H1 (cell line): ENCODE results near the gene PTPRF.

Experiments used
- ATF2 ChIP-seq: IDR thresholded peaks from 2 replicates; pipeline ENCODE4 v1.6.1; 2012; ENCODE audit warnings: low read length, inconsistent platforms
- CBX8 ChIP-seq: fragments of 300-800, 300-1000 bp; sonication (generic); IDR thresholded peaks from 2 replicates; pipeline ENCODE4 v1.7.1; 2016; ENCODE audit warnings: low read depth, low read length, borderline replicate concordance
- CREB1 ChIP-seq: IDR thresholded peaks from 2 replicates; pipeline ENCODE4 v1.6.1; 2012; ENCODE audit warnings: inconsistent platforms
- CTCF ChIP-seq, 3 experiments: IDR thresholded peaks; 1 replicate in 2 of 3; 2 replicates in 1 of 3; pipeline versions ENCODE4 v1.5.1 to v1.6.1; 2011; ENCODE audit warnings: low read length in 3 of 3, mild to moderate bottlenecking in 3 of 3, inconsistent platforms in 2 of 3, low read depth in 1 of 3, moderate library complexity in 1 of 3; ENCODE audit not compliant: insufficient read depth in 1 of 3; ENCODE audit errors: control extremely low read depth in 1 of 3
- EZH2 ChIP-seq: fragments of 200-600 bp; sonication (generic); IDR thresholded peaks from 2 replicates; pipeline ENCODE4 v1.7.1; 2012; ENCODE audit warnings: low read depth, mild to moderate bottlenecking, moderate library complexity, low read length, inconsistent platforms; ENCODE audit not compliant: severe bottlenecking
- JUN ChIP-seq: IDR thresholded peaks from 2 replicates; pipeline ENCODE4 v1.6.1; 2011; ENCODE audit warnings: low read depth, mild to moderate bottlenecking, improper control_type of control experiment, low read length
- KDM5A ChIP-seq: fragments of 200-600 bp; IDR thresholded peaks from 2 replicates; pipeline ENCODE4 v1.7.1; 2012; ENCODE audit warnings: mild to moderate bottlenecking, low read length, inconsistent platforms, mixed read lengths
- MAX ChIP-seq: IDR thresholded peaks from 2 replicates; pipeline ENCODE4 v1.6.1; 2012; ENCODE audit warnings: inconsistent platforms
- POLR2A ChIP-seq, 2 experiments: IDR thresholded peaks; 1 replicate in 1 of 2; 2 replicates in 1 of 2; pipeline ENCODE4 v1.6.1; 2011; ENCODE audit warnings: low read depth in 2 of 2, low read length in 2 of 2, mild to moderate bottlenecking in 2 of 2; ENCODE audit errors: control extremely low read depth in 1 of 2
- POLR2AphosphoS5 ChIP-seq: IDR thresholded peaks from 2 replicates; pipeline ENCODE4 v1.6.1; 2011; ENCODE audit warnings: low read depth, low read length
- RBBP5 ChIP-seq: IDR thresholded peaks from 2 replicates; pipeline ENCODE4 v1.7.1; 2012; ENCODE audit warnings: low read depth, mild to moderate bottlenecking, inconsistent platforms, low read length, moderate library complexity, borderline replicate concordance
- RFX5 ChIP-seq: IDR thresholded peaks from 2 replicates; pipeline ENCODE4 v1.6.1; 2011; ENCODE audit warnings: low read depth, low read length, improper control_type of control experiment, borderline replicate concordance
- SRF ChIP-seq: IDR thresholded peaks from 2 replicates; pipeline ENCODE4 v1.6.1; 2011; ENCODE audit warnings: mild to moderate bottlenecking, low read depth, low read length, moderate library complexity
- TCF12 ChIP-seq: IDR thresholded peaks from 2 replicates; pipeline ENCODE4 v1.6.1; 2011; ENCODE audit warnings: low read depth, mild to moderate bottlenecking, low read length

GRCh38 chr1:43648221-43648847 lies 117.7 kb downstream of the PTPRF start:
- TF ChIP-seq CTCF (IDR thresholded peaks at IDR 0.05; ENCODE audit: control extremely low read depth in 1 of 3, insufficient read depth in 1 of 3, low read depth in 1 of 3, low read length in 3 of 3) (no peak), EZH2 (no peak), POLR2AphosphoS5 (no peak), POLR2A (IDR thresholded peaks at IDR 0.05; ENCODE audit: control extremely low read depth in 1 of 2, low read depth in 2 of 2, low read length in 2 of 2) (no peak), CREB1 (no peak), TCF12 (no peak), RFX5 (no peak), SRF (no peak), JUN (no peak), MAX (no peak), RBBP5 (no peak), KDM5A (no peak), CBX8 (no peak), ATF2 (no peak)
